ENCODE data around the gene CYP26C1.

DNA sequence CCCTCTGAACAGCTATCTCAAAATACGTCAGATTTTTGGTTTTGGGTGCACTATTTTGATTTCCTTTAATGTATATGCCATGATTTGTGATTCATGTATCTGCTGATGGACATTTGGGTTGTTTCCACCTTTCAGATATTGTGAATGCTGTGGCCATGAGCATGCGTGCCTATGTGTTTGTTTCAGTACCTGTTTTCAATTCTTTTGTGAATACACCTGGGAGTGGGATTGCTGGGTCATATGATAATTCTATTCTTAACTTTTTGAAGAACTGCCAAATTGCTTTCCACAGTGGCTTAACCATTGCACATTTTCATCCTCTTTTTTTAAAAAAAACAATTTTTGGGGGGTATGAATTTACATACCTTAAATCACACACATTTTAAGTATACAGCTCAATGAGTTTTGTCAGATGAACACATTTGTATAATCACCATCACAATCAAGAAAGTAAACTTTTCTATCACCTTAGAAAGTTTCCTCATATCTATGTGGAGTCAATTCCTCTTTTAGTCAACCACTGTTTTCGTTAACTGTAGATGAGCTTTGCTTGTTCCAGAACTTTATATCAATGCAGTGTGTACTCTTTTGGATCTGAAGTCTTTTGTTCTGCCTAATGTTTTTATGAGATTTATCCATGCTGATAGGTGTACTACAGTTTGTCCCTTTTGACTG lies 50.0 kb downstream of the CYP26C1 start:
- no peak for TF ChIP-seq ZFX (IDR thresholded peaks at IDR 0.05)
- TF ChIP-seq, protein P1, sequence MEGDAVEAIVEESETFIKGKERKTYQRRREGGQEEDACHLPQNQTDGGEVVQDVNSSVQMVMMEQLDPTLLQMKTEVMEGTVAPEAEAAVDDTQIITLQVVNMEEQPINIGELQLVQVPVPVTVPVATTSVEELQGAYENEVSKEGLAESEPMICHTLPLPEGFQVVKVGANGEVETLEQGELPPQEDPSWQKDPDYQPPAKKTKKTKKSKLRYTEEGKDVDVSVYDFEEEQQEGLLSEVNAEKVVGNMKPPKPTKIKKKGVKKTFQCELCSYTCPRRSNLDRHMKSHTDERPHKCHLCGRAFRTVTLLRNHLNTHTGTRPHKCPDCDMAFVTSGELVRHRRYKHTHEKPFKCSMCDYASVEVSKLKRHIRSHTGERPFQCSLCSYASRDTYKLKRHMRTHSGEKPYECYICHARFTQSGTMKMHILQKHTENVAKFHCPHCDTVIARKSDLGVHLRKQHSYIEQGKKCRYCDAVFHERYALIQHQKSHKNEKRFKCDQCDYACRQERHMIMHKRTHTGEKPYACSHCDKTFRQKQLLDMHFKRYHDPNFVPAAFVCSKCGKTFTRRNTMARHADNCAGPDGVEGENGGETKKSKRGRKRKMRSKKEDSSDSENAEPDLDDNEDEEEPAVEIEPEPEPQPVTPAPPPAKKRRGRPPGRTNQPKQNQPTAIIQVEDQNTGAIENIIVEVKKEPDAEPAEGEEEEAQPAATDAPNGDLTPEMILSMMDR (IDR thresholded peaks at IDR 0.05 in 2 of 3, conservative IDR thresholded peaks at IDR 0.05 in 1 of 3; ENCODE audit: borderline replicate concordance in 1 of 3, insufficient read depth in 1 of 3, low read depth in 2 of 3, low read length in 2 of 3), result no peak
- no peak for TF ChIP-seq POLR2A (IDR thresholded peaks at IDR 0.05; ENCODE audit: borderline replicate concordance, extremely low read depth, insufficient read depth, insufficient read length)
- no peak for TF ChIP-seq EZH2phosphoT487 (IDR thresholded peaks at IDR 0.05; ENCODE audit: borderline replicate concordance)
- no peak for TF ChIP-seq EGR1 (IDR thresholded peaks at IDR 0.05; ENCODE audit: low read depth)

Measured in HCT116 (cell line).